ENCODE data around the gene ASIP.

DNA sequence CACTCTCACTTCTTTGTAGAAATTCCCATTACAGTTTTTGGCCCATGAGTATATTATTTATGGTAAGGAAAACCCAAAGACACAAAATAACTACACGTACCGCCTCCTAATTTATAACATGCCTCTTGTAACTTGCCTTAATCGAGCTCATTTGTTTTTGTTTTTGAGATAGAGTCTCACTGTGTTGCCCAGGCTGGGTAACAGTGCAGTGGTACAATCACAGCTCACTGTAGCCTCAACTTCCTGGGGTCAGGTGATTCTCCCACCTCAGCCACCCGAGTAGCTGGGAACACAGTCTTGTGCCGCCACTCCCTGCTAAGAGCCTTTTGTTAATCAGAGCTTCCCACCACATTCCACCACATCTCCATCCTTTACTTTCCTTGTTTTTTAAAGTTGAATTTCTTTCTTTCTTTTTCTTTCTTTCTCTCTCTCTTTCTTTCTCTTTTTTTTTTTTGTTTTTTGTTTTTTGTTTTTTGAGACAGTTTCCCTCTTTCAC, 15.5 kb downstream of the ASIP start:
- TF ChIP-seq TCF4 (CRISPR knock-in tag; IDR thresholded peaks at IDR 0.05; ENCODE audit: borderline replicate concordance) (no peak), ZC3H10 (CRISPR knock-in tag; IDR thresholded peaks at IDR 0.05) (no peak), ISL1 (CRISPR knock-in tag; IDR thresholded peaks at IDR 0.05) (no peak), ZNF70 (CRISPR knock-in tag; IDR thresholded peaks at IDR 0.05) (no peak), PATZ1 (CRISPR knock-in tag; IDR thresholded peaks at IDR 0.05; ENCODE audit: borderline replicate concordance) (no peak), RARB (CRISPR knock-in tag; IDR thresholded peaks at IDR 0.05) (no peak), ESRRG (CRISPR knock-in tag; IDR thresholded peaks at IDR 0.05) (no peak), ZFP3 (CRISPR knock-in tag; IDR thresholded peaks at IDR 0.05) (no peak), ZFP30 (CRISPR knock-in tag; IDR thresholded peaks at IDR 0.05) (no peak), ARNTL (CRISPR knock-in tag; IDR thresholded peaks at IDR 0.05; ENCODE audit: borderline replicate concordance, low read depth) (no peak)
- TF ChIP-seq, protein P1, sequence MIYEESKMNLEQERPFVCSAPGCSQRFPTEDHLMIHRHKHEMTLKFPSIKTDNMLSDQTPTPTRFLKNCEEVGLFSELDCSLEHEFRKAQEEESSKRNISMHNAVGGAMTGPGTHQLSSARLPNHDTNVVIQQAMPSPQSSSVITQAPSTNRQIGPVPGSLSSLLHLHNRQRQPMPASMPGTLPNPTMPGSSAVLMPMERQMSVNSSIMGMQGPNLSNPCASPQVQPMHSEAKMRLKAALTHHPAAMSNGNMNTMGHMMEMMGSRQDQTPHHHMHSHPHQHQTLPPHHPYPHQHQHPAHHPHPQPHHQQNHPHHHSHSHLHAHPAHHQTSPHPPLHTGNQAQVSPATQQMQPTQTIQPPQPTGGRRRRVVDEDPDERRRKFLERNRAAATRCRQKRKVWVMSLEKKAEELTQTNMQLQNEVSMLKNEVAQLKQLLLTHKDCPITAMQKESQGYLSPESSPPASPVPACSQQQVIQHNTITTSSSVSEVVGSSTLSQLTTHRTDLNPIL (CRISPR knock-in tag; IDR thresholded peaks at IDR 0.05; ENCODE audit: low read depth), result no peak

All from SK-N-SH treated with all-trans-retinoic acid at 6 μM for 48 hours (cell line).